Measurements from ENCODE around the gene ALPP. TPM values are rescaled to one million over a fixed set of nuclear protein-coding genes. Genes with fewer than 3 reads are reported as not detected.

Gene ALPP
- total and polyA plus RNA-seq, 4 donors = 0.06 to 0.30 (median 0.10) TPM; not detected in 1

DNA sequence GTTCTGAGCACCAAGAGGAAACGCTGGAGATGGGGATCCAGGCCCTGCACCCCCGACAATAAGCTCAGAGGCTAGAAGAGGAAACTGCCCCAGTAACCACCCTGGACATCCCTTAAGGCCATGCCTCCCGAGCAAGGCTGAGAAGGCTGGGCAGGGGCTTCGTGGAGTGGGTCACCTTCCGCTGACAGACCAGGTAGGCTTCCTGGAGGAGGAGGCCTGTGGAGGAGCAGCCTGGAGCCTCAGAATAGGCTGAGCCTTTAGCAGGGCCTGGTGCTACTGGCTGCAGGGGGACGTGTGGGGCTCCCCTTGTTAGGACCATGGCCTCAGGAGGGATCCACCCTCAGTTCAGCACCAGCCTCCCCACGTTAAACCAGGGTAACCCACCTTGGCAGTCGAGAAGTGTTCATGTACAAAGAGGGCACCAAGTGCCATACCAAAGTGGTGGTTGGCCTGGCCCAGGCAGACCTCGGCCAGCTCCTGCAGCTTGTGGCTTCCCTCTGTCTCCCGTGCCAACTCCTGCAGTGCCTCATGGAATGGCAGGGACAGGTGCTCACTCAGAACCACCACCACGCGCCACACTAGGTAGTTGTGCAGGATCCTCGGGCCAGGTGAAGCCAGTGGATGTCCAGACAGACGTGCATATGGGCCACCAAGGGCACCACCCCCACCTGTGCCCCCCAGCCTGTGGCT lies 28.5 kb upstream of the ALPP start:
- Histone ChIP-seq H3K9me3 (ENCODE audit: control insufficient read depth, insufficient read depth, low read length) (no peaks in the 10 kb centered on the region), H3K36me3 (ENCODE audit: control insufficient read depth, insufficient read depth, low read length) (no peaks in the 10 kb centered on the region), H3K4me1 (ENCODE audit: control insufficient read depth, insufficient read depth, low read length) (peaks cover 18% of the 10 kb centered on the region), H3K27me3 (ENCODE audit: control insufficient read depth, insufficient read depth, low read length) (peaks cover 44% of the 10 kb centered on the region), H3K27ac (ENCODE audit: low read depth, low read length) (no peak overlapping the region), H3K4me3 (ENCODE audit: low read depth, low read length) (no peak overlapping the region)
- DNase-seq (ENCODE audit: low read depth in 4 of 6, low spot score in 6 of 6) = no peak
- 78% methylated on average over 14 of the region's 14 CpGs for WGBS (ENCODE audit: insufficient coverage)

DNA sequence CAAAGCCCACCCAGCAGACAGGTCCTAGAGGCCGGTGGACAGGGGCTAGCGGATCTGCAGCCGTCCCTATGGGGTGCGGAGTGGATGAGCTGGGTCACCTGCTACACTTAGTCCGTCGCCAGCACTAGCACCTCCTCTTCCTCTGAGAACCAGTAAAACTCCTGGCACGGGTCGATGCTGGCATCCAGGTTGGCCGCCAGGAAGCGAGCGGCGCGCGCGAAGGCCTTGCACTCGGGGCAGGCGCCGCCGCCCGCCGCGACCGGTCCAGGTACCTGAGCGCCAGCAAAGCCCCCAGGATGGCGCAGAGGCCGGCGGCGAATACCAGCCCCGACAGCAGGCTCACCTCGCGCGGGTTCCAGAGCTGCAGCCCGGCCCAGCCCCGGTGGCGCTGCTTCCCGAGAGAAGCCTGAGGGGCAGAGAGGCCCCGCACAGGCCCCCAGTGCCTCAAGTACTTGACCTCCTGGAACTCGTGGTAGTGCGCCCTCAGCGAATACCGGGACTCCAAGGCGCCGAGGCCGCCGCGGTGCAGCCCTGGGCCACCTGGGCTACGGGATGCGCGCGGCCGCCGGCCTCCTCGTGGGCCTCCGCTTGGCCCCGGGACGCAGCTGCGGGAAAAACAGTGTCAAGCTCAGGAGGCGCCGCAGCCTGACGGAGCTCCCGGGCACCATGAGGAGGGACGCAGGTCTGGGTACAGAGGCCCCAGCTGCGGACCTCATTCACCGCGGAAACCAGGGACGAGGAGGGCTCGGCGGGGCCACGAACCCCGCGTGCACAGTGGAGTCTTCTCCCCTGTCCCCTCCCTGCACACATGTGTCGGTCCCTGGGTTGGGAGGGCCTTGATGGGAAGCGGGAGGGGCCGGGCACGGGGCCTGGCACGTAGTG lies 27.5 kb upstream of the ALPP start:
- peaks cover 18% of the 10 kb centered on the region for H3K4me1 ChIP-seq (ENCODE audit: control insufficient read depth, insufficient read depth, low read length)
- no peak for DNase-seq (ENCODE audit: low read depth in 4 of 6, low spot score in 6 of 6)
- peaks cover 44% of the 10 kb centered on the region for H3K27me3 ChIP-seq (ENCODE audit: control insufficient read depth, insufficient read depth, low read length)
- WGBS (ENCODE audit: insufficient coverage) = 9% methylated on average over 71 of the region's 76 CpGs
- no peaks in the 10 kb centered on the region for H3K36me3 ChIP-seq (ENCODE audit: control insufficient read depth, insufficient read depth, low read length)
- H3K9me3 ChIP-seq (ENCODE audit: control insufficient read depth, insufficient read depth, low read length) = no peaks in the 10 kb centered on the region
- no peak overlapping the region for H3K4me3 ChIP-seq (ENCODE audit: low read depth, low read length)
- H3K27ac ChIP-seq (ENCODE audit: low read depth, low read length) = no peak overlapping the region

DNA sequence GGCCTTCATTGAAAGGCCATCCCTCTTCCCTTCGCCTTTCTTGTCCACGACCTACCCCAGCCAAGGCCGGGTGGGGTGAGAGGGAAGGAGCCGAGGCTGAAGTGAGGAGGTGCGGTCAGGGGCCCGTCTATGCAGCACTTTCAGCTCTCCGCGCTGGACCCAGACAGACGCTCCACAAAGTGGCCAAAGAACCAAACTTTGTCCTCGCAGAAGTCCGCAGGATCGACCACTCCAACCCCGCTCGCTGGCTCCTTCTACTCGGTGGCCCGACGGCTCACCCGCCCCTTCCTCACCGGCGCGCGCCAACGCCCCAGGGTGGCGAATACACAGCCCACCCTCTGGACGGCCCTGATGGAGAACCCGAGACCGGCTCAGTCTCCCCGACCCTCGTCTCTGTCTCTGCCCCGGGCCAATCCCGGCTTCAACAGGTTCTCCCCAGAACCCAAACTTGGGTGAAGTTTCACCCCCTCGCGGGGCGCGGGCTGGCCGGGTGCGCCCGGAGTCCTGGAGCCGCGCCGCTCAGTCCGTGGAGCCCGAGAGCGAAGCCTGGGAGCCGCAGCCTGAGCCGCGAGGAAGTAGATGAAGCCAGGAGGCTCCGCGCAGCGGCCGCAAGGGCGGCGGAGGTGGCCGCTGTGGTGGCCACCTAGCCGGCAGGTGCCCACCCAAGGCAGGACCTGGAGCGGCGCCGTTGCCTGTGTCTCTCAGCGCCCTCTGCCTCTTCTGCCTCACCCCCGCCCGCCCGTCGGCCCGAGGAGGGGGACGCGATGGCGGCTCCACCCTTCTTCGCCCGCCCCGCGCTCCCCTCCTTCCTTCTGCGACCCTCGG lies 26.7 kb upstream of the ALPP start:
- peaks cover 44% of the 10 kb centered on the region for H3K27me3 ChIP-seq (ENCODE audit: control insufficient read depth, insufficient read depth, low read length)
- peaks cover 18% of the 10 kb centered on the region for H3K4me1 ChIP-seq (ENCODE audit: control insufficient read depth, insufficient read depth, low read length)
- WGBS (ENCODE audit: insufficient coverage) = 14% methylated on average over 69 of the region's 73 CpGs
- no peaks in the 10 kb centered on the region for H3K9me3 ChIP-seq (ENCODE audit: control insufficient read depth, insufficient read depth, low read length)
- H3K4me3 ChIP-seq (ENCODE audit: low read depth, low read length) = no peak overlapping the region
- no peak overlapping the region for H3K27ac ChIP-seq (ENCODE audit: low read depth, low read length)
- no peaks in the 10 kb centered on the region for H3K36me3 ChIP-seq (ENCODE audit: control insufficient read depth, insufficient read depth, low read length)
- DNase-seq (ENCODE audit: low read depth in 4 of 6, low spot score in 6 of 6) = no peak

DNA sequence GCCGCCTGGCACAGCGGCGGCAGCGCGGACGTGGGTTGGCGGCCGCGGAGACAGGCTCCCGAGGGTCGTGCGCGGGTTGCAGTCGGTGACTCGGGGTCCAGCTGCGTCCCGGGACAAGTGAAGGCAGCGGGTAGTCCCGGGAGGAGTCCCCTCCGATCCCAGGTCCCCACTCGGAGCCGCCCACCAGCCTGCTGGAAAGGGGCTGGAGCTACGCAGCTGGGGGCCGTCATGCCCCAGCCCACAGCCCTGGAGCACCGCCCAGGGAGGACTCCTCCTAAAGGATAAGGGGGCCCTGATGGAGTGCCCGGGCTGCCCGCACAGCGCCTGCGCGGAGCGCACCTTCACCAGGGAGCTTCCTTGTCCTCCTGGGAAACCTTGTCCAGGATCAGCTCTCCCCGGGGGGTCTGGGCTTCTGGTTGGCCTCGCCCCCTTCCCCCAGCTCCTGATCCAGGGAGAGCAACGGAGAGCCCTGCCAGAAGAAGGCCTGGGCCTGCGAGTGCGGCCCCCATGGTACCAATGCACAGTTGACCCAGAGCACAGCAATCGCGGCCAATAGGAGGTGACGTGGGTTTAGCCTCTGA lies 25.9 kb upstream of the ALPP start:
- WGBS (ENCODE audit: insufficient coverage) = 36% methylated on average over 39 of the region's 39 CpGs

DNA sequence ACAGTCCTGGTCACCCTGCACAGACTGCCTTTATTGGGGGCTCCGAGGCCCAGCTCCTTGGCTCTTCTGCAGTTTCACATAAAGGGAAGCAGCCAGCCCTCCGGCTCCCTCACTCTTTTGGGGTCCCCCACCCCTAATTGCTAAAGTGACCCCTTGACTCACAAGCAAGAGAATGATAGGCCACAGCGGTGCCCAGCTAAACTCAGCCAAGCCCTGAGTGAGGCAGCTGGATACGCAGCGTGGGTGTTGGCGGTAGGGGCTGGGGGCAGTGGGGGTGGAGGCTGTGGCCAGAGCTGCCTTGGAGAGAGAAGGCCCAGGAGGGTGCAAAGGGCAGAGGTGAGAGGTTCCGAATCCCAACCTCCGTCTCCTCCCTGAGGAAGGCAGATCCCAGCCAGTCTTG lies 25.5 kb upstream of the ALPP start:
- peaks cover 44% of the 10 kb centered on the region for H3K27me3 ChIP-seq (ENCODE audit: control insufficient read depth, insufficient read depth, low read length)
- 85% methylated on average over 8 of the region's 8 CpGs for WGBS (ENCODE audit: insufficient coverage)
- no peak for DNase-seq (ENCODE audit: low read depth in 4 of 6, low spot score in 6 of 6)

More for the DNA sequence above, 25.9 kb upstream of the ALPP start:
- peaks cover 44% of the 10 kb centered on the region for H3K27me3 ChIP-seq (ENCODE audit: control insufficient read depth, insufficient read depth, low read length)
- no peak for DNase-seq (ENCODE audit: low read depth in 4 of 6, low spot score in 6 of 6)
- H3K4me3 ChIP-seq (ENCODE audit: low read depth, low read length) = no peak overlapping the region
- no peaks in the 10 kb centered on the region for H3K9me3 ChIP-seq (ENCODE audit: control insufficient read depth, insufficient read depth, low read length)
- H3K4me1 ChIP-seq (ENCODE audit: control insufficient read depth, insufficient read depth, low read length) = peaks cover 18% of the 10 kb centered on the region
- no peaks in the 10 kb centered on the region for H3K36me3 ChIP-seq (ENCODE audit: control insufficient read depth, insufficient read depth, low read length)
- H3K27ac ChIP-seq (ENCODE audit: low read depth, low read length) = no peak overlapping the region

DNA sequence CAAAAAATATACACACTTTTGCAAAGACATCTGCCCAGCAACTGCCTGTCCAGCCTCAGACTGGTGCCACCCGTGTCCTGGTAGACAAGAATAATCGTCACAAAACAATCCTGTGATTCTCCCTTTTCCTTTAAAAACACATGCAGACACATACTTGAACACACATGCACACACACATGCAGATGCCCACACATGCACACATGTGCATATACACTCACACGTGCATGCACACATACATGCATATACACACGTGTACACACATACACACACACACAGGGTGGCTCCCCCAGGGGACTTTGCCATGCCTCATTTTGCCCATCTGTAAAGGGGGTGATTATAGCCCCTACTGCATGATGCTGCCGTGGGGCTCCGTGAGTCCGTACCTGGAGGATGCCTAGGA lies 24.9 kb upstream of the ALPP start:
- Histone ChIP-seq H3K4me3 (ENCODE audit: low read depth, low read length) (no peak overlapping the region), H3K36me3 (ENCODE audit: control insufficient read depth, insufficient read depth, low read length) (no peaks in the 10 kb centered on the region), H3K9me3 (ENCODE audit: control insufficient read depth, insufficient read depth, low read length) (no peaks in the 10 kb centered on the region), H3K27ac (ENCODE audit: low read depth, low read length) (no peak overlapping the region), H3K27me3 (ENCODE audit: control insufficient read depth, insufficient read depth, low read length) (peaks cover 44% of the 10 kb centered on the region), H3K4me1 (ENCODE audit: control insufficient read depth, insufficient read depth, low read length) (peaks cover 18% of the 10 kb centered on the region)
- DNase-seq (ENCODE audit: low read depth in 4 of 6, low spot score in 6 of 6) = no peak
- 75% methylated on average over 6 of the region's 7 CpGs for WGBS (ENCODE audit: insufficient coverage)

More for the DNA sequence above, 25.5 kb upstream of the ALPP start:
- Histone ChIP-seq H3K27ac (ENCODE audit: low read depth, low read length) (no peak overlapping the region), H3K4me1 (ENCODE audit: control insufficient read depth, insufficient read depth, low read length) (peaks cover 18% of the 10 kb centered on the region), H3K9me3 (ENCODE audit: control insufficient read depth, insufficient read depth, low read length) (no peaks in the 10 kb centered on the region), H3K36me3 (ENCODE audit: control insufficient read depth, insufficient read depth, low read length) (no peaks in the 10 kb centered on the region), H3K4me3 (ENCODE audit: low read depth, low read length) (no peak overlapping the region)

DNA sequence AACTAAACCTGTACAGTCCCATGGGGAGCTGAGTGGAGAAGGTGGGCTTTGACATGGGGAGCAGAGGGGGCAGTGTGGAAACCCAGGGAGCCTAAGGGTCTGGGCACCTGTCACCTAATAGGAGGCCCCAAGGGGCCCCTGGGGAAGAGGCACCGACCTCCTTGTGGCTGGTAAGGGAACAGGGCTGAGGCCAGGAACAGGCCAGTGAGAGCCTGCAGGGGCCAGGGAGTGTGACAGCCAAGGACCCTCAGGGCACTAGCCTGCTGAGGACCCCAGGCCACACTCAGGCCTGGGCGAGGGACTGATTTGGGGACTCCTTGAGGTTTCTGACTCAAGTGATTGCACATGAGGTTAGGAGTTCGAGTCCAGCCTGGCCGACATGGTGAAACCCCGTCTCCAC lies 24.5 kb upstream of the ALPP start:
- DNase-seq (ENCODE audit: low read depth in 4 of 6, low spot score in 6 of 6) = no peak
- H3K36me3 ChIP-seq (ENCODE audit: control insufficient read depth, insufficient read depth, low read length) = no peaks in the 10 kb centered on the region
- peaks cover 44% of the 10 kb centered on the region for H3K27me3 ChIP-seq (ENCODE audit: control insufficient read depth, insufficient read depth, low read length)
- no peaks in the 10 kb centered on the region for H3K9me3 ChIP-seq (ENCODE audit: control insufficient read depth, insufficient read depth, low read length)
- H3K27ac ChIP-seq (ENCODE audit: low read depth, low read length) = no peak overlapping the region
- no peak overlapping the region for H3K4me3 ChIP-seq (ENCODE audit: low read depth, low read length)
- WGBS (ENCODE audit: insufficient coverage) = 96% methylated on average over 5 of the region's 5 CpGs
- peaks cover 18% of the 10 kb centered on the region for H3K4me1 ChIP-seq (ENCODE audit: control insufficient read depth, insufficient read depth, low read length)

DNA sequence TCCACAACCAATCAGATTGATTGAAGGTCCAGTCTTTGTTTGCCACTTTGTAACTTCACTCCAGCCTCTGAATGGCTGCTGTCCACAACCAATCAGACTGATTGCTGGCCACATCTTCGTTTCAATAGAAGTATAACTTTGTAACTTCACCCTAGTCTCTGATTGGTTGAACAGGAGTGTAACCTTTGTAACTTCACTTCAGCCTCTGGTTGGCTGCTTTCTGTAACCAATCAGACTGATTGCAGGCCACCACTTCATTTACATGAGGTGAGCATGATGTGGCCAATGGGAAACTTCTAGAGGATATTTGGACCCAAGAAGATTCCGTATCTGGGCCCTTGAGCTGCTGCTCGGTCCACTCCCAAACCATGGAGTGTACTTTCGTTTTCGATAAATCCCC lies 16.9 kb upstream of the ALPP start:
- Histone ChIP-seq H3K4me3 (ENCODE audit: low read depth, low read length) (no peak overlapping the region), H3K27me3 (ENCODE audit: control insufficient read depth, insufficient read depth, low read length) (no peaks in the 10 kb centered on the region), H3K4me1 (ENCODE audit: control insufficient read depth, insufficient read depth, low read length) (no peaks in the 10 kb centered on the region), H3K9me3 (ENCODE audit: control insufficient read depth, insufficient read depth, low read length) (no peaks in the 10 kb centered on the region), H3K27ac (ENCODE audit: low read depth, low read length) (no peak overlapping the region), H3K36me3 (ENCODE audit: control insufficient read depth, insufficient read depth, low read length) (no peaks in the 10 kb centered on the region)
- no peak for DNase-seq (ENCODE audit: low read depth in 4 of 6, low spot score in 6 of 6)
- 100% methylated on average over 5 of the region's 5 CpGs for WGBS (ENCODE audit: insufficient coverage)

DNA sequence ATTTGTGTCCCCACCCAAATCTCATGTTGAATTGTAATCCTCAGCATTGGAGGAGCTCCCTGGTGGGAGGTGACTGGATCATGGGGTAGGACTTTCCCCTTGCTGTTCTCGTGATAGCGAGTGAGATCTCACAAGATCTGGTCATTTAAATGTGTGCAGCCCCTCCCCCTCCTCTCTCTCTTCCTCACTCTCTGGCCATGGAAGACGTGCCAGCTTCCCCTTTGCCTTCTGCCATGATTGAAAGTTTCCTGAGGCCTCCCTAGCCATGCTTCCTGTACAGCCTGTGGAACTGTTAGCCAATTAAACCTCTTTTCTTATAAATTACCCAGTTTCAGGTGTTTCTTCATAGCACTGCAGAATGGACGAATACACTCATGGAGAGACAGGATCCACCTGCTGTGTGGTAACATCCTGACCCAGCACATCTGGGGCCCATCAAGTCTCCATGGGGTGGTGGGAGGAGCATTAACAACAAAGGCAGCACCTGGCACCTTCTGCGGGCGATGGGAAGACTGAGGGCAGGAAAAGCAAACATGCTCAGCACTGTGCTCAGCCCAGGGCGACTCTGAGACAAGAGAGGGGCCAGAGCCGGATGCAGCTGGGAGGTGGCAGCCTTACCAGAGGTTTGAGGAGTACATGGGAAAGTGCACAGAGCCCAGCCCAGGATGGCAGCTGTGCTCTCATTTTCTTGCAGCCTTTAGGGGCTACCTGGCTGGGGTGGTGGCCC lies 16.2 kb upstream of the ALPP start:
- no peaks in the 10 kb centered on the region for H3K9me3 ChIP-seq (ENCODE audit: control insufficient read depth, insufficient read depth, low read length)
- DNase-seq (ENCODE audit: low read depth in 4 of 6, low spot score in 6 of 6) = no peak

More for the DNA sequence above, 16.2 kb upstream of the ALPP start:
- H3K36me3 ChIP-seq (ENCODE audit: control insufficient read depth, insufficient read depth, low read length) = no peaks in the 10 kb centered on the region
- WGBS (ENCODE audit: insufficient coverage) = 71% methylated on average over 8 of the region's 8 CpGs
- no peak overlapping the region for H3K4me3 ChIP-seq (ENCODE audit: low read depth, low read length)
- no peaks in the 10 kb centered on the region for H3K27me3 ChIP-seq (ENCODE audit: control insufficient read depth, insufficient read depth, low read length)
- H3K4me1 ChIP-seq (ENCODE audit: control insufficient read depth, insufficient read depth, low read length) = no peaks in the 10 kb centered on the region
- no peak overlapping the region for H3K27ac ChIP-seq (ENCODE audit: low read depth, low read length)

All from spinal cord (tissue), 10 donors.